ENCODE measurements around the gene ARVCF. TPM values are rescaled to one million over a fixed set of nuclear protein-coding genes. Genes with fewer than 3 reads are reported as not detected.

The ARVCF gene
- total and polyA plus RNA-seq, 12 donors, result 22.2 to 58.9 (median 32.1) TPM

- H3K27me3 ChIP-seq, result no peaks in the 10 kb centered on the region
- 92 to 96% methylated on average over 8 of the region's 8 CpGs for WGBS, 2 donors
- DNase-seq (no peak), ATAC-seq (no peak)
- H3K4me1 ChIP-seq, result peaks cover 0 to 30% (median 11%) of the 10 kb centered on the region in 9 donors
- intact Hi-C loops (cut with DNase I), result no loop called here
- no peak overlapping the region for H3K27ac ChIP-seq
- no peaks in the 10 kb centered on the region for H3K36me3 ChIP-seq
- no peak overlapping the region for H3K4me3 ChIP-seq
- TF ChIP-seq, protein P1, sequence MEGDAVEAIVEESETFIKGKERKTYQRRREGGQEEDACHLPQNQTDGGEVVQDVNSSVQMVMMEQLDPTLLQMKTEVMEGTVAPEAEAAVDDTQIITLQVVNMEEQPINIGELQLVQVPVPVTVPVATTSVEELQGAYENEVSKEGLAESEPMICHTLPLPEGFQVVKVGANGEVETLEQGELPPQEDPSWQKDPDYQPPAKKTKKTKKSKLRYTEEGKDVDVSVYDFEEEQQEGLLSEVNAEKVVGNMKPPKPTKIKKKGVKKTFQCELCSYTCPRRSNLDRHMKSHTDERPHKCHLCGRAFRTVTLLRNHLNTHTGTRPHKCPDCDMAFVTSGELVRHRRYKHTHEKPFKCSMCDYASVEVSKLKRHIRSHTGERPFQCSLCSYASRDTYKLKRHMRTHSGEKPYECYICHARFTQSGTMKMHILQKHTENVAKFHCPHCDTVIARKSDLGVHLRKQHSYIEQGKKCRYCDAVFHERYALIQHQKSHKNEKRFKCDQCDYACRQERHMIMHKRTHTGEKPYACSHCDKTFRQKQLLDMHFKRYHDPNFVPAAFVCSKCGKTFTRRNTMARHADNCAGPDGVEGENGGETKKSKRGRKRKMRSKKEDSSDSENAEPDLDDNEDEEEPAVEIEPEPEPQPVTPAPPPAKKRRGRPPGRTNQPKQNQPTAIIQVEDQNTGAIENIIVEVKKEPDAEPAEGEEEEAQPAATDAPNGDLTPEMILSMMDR (IDR thresholded peaks at IDR 0.05), result no peak
- peaks cover 0 to 2% (median 0%) of the 10 kb centered on the region in 11 donors for H3K9me3 ChIP-seq
Measured at GRCh38 chr22:20009582-20010306, 6.9 kb downstream of the ARVCF start.

DNA sequence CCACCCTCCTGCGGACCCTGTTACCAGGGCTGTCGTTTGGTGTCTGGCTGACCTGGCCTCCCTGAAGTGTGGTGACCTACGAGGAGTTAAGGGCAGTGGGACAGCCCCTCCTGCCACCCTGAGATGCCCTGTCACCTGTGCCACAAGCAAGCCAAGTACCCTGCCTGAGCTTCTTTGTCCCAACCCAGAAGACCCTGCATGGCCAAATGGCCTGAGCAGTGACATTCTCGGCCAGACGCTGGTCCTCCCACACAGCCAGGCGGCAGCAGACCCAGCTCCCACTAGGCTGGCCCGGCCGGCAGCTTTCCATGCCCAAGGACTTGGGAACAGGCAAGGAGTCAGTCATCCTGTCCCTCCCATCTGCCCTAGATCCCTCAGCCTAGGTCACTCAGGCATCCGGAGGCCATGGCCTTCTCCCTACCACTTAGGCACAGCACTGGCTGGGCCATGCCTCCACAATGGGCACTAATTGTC, 7.6 kb downstream of the ARVCF start:
- no peak for DNase-seq
- no peak overlapping the region for H3K4me3 ChIP-seq
- H3K27me3 ChIP-seq, result no peaks in the 10 kb centered on the region
- H3K36me3 ChIP-seq, result no peaks in the 10 kb centered on the region
- peaks cover 0 to 30% (median 9%) of the 10 kb centered on the region in 9 donors for H3K4me1 ChIP-seq
- H3K9me3 ChIP-seq, result peaks cover 0 to 9% (median 0%) of the 10 kb centered on the region in 11 donors
- ATAC-seq, result no peak
- TF ChIP-seq, protein P1 (IDR thresholded peaks at IDR 0.05), result no peak
- WGBS, 2 donors, result 94 to 95% methylated on average over 9 of the region's 9 CpGs
- intact Hi-C loops (cut with DNase I), result no loop called here
- H3K27ac ChIP-seq, result no peak overlapping the region

DNA sequence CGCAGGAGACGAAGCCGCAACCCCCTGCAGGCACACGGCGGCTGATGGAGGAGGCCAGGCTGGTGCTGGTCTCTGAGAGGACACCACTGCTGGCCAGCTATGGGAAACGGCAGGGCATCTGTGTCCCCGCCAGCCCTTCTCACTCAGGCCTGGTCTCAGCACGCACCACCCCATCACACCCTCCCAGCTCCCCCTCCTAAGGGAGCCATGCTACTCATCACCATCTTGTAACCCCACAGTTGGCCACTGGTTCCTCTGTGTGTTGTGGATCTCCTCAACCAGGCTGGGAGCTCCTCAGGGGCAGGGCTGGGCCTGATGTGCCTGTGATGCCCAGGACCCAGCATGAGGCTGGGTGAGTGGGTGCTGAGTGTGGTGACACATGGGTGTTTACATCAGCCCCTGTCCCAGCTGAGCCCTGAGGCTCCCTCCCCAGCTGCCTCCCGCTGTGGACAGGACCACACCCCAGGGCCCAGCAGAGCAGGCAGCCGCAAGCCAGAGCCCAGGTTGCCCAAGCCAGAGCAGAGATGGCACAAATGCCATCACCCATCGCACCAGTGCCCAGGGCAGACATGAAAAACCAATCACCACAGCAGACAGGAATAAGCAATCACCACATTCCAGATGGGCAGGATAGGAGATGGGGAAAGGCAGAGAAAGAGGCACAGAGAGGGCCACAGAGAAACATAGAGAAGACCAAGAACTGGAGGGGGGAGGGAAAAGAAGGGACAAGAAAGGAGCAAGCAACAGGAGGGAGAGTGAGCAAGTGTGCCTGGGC, 8.2 kb downstream of the ARVCF start:
- Histone ChIP-seq H3K27ac (no peak overlapping the region), H3K9me3 (peaks cover 0 to 16% (median under 1%) of the 10 kb centered on the region in 11 donors), H3K36me3 (no peaks in the 10 kb centered on the region), H3K27me3 (no peaks in the 10 kb centered on the region), H3K4me1 (peaks cover 0 to 24% (median 5%) of the 10 kb centered on the region in 9 donors), H3K4me3 (no peak overlapping the region)
- WGBS, 2 donors, result 85 to 90% methylated on average over 11 of the region's 11 CpGs
- TF ChIP-seq, protein P1 (IDR thresholded peaks at IDR 0.05), result no peak
- ATAC-seq (no peak), DNase-seq (no peak)
- intact Hi-C loops (cut with DNase I), result no loop called here

DNA sequence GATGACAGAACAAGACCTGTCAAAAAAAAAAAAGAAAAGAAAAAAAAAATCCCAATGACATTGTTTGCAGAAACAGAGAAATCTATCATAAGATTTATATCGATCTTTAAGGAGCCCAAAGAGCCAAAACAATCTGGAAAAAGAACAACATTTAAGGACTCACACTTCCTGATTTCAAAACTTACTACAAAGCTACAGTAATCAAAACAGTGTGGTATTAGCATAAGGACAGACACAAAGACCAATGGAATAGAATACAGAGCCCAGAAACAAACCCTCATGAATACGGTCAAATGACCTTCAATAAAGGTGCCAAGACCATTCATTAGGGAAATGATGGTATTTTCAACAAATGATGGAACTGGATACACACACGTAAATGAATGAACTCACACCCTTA, 12.2 kb downstream of the ARVCF start:
- intact Hi-C loops (cut with DNase I), result no loop called here
- H3K27ac ChIP-seq, result no peak overlapping the region
- DNase-seq, result no peak
- no peaks in the 10 kb centered on the region for H3K27me3 ChIP-seq
- no peaks in the 10 kb centered on the region for H3K36me3 ChIP-seq
- TF ChIP-seq, protein P1 (IDR thresholded peaks at IDR 0.05), result no peak
- peaks cover 0 to 31% (median 15%) of the 10 kb centered on the region in 9 donors for H3K4me1 ChIP-seq
- H3K4me3 ChIP-seq, result no peak overlapping the region
- 96 to 98% methylated on average over 3 of the region's 3 CpGs for WGBS, 2 donors
- peaks cover 0 to 26% (median 5%) of the 10 kb centered on the region in 11 donors for H3K9me3 ChIP-seq
- no peak for ATAC-seq

All from heart right ventricle (tissue), 16 donors.